ENCODE data around the gene STIM2. TPM values are rescaled to one million over a fixed set of nuclear protein-coding genes. Genes with fewer than 3 reads are reported as not detected.
A peak's percentile ranks its signal among the peaks of the same experiment; 100 is the strongest.
"Not testable (repeated sequence)": the region's sequence is repeated elsewhere in the genome, so short reads cannot be mapped to it uniquely, and the experiment has no call there.

The STIM2 gene
- total RNA-seq: 30.5 TPM

- DNase-seq (ENCODE audit: low spot score) (peak; percentile 98), ATAC-seq (peak; percentile 96)
- intact Hi-C loops (cut with DNase I): no loop called here
Observed at GRCh38 chr4:26860157-26860921, at the start of gene STIM2. STIM2 (plus strand) TSS chr4:26860841.

- intact Hi-C loops (cut with DNase I); ATAC-seq; DNase-seq (ENCODE audit: low spot score): not testable (repeated sequence)
Observed at GRCh38 chr4:26811571-26811970, 49.1 kb upstream of the STIM2 start.

- intact Hi-C loops (cut with DNase I): no loop called here
- DNase-seq (ENCODE audit: low spot score) (no peak), ATAC-seq (no peak)
Observed at GRCh38 chr4:26812049-26812714, 48.5 kb upstream of the STIM2 start.

GRCh38 chr4:26813698-26814097 is 46.9 kb upstream of the STIM2 start:
- intact Hi-C loops (cut with DNase I): no loop called here
- DNase-seq (ENCODE audit: low spot score) (no peak), ATAC-seq (no peak)

GRCh38 chr4:26815199-26815598 is 45.4 kb upstream of the STIM2 start:
- ATAC-seq (no peak), DNase-seq (ENCODE audit: low spot score) (no peak)
- intact Hi-C loops (cut with DNase I): no loop called here

GRCh38 chr4:26815706-26816105 is 44.9 kb upstream of the STIM2 start:
- DNase-seq (ENCODE audit: low spot score) (no peak), ATAC-seq (no peak)
- intact Hi-C loops (cut with DNase I): no loop called here

DNA sequence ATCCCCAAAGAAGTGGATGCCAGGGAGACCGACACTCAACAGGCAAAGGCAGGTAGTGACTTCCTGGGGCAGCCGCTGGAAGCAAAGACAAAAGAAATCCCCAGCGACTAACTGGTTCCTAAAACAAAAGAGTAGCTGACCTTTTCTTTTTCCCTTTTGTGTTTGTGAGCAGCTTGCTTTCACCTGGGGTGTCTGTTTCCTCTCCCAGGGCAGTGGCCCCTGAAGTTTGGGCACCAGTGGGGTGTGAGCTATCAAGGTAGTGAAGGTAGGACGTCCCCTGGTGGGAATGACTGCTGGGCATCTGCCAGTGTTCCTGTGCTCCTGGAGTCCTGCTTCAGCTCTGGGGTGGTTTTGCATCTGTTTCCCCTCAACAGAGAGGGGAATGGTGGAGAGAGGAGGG is 41.6 kb upstream of the STIM2 start:
- intact Hi-C loops (cut with DNase I): no loop called here
- ATAC-seq (no peak), DNase-seq (ENCODE audit: low spot score) (no peak)

DNA sequence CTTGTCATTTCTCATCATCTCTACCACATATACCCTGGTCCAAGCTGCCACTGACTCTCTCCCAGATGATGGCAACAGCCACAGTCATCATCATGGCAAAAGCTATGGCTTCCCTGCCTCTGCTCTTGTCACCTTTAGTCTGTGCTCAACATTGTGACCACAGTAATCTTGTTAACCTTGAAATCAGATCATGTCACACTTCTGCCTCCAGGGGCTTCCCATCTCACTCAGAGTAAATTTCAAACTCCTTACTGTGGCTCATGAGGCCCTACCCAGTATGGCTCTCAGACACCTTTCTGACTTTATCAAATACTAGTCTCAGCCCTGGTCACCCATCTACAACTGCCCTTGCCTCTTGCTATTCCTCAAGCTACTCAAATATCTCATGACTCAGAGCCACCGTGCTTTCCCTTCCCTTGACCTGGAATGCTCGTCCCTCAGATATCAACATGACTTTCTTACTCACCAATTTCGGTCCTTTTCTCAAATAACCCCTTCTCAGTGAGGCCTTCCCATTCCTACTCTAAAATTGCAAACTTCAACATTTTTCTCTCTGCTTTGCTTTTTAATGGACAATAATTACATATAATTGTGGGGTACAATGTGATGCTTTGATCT is 41.1 kb upstream of the STIM2 start:
- no peak for ATAC-seq
- no peak for DNase-seq (ENCODE audit: low spot score)
- intact Hi-C loops (cut with DNase I): loop anchor here (5.0 kb wide), 1 partner anchor 283 kb away; no protein-coding TSS in a partner anchor

GRCh38 chr4:26820346-26820745 is 40.3 kb upstream of the STIM2 start:
- ATAC-seq (no peak), DNase-seq (ENCODE audit: low spot score) (no peak)
- intact Hi-C loops (cut with DNase I): loop anchor here (5.0 kb wide), 1 partner anchor 282 kb away; no protein-coding TSS in a partner anchor

DNA sequence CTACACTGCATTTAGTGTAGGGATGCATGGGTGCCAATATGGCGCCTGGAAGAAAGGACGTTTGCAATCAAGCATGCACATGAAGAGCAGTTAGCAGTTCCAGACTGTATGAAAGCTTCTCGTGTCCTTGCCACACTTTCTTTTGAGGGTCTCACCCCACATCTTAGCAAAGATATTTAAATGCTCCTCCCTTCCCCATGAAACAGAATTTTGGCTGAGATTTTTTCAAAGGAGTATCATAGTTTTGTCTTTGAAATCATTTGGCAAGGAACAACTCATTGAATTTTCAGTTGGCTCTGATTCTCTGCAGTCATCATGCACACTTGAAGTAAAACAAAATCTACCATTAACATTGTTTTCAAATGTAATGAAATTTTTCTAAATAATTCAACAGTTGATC is 39.6 kb upstream of the STIM2 start:
- no peak for ATAC-seq
- intact Hi-C loops (cut with DNase I): loop anchor here (5.0 kb wide), 1 partner anchor 281 kb away; no protein-coding TSS in a partner anchor
- no peak for DNase-seq (ENCODE audit: low spot score)

GRCh38 chr4:26821677-26822503 is 38.8 kb upstream of the STIM2 start:
- intact Hi-C loops (cut with DNase I): loop anchor here (5.0 kb wide), 1 partner anchor 280 kb away; no protein-coding TSS in a partner anchor

GRCh38 chr4:26822546-26822945 is 38.1 kb upstream of the STIM2 start:
- ATAC-seq: no peak
- no peak for DNase-seq (ENCODE audit: low spot score)
- intact Hi-C loops (cut with DNase I): loop anchor here (5.0 kb wide), 1 partner anchor 280 kb away; no protein-coding TSS in a partner anchor

More at GRCh38 chr4:26821677-26822503, 38.8 kb upstream of the STIM2 start:
- ATAC-seq (no peak), DNase-seq (ENCODE audit: low spot score) (no peak)

DNA sequence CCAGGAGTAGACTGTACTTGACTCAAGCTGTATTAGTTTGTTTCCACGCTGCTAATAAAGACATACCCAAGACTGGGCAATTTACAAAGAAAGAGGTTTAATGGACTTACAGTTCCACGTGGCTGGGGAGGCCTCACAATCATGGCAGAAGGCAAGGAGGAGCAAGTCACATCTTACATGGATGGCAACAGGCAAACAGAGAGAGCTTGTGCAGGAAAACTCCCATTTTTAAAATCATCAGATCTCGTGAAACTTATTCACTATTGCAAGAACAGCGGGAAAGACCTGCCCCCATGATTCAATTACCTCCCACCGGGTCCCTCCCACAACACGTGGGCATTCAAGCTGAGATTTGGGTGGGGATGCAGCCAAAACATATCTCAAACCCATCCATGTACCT is 37.7 kb upstream of the STIM2 start:
- not testable (repeated sequence) for ATAC-seq; DNase-seq (ENCODE audit: low spot score)
- intact Hi-C loops (cut with DNase I): loop anchor here (5.0 kb wide), 1 partner anchor 279 kb away; no protein-coding TSS in a partner anchor

GRCh38 chr4:26823583-26823982 is 37.1 kb upstream of the STIM2 start:
- intact Hi-C loops (cut with DNase I): loop anchor here (5.0 kb wide), 1 partner anchor 279 kb away; no protein-coding TSS in a partner anchor
- ATAC-seq (no peak), DNase-seq (ENCODE audit: low spot score) (no peak)

DNA sequence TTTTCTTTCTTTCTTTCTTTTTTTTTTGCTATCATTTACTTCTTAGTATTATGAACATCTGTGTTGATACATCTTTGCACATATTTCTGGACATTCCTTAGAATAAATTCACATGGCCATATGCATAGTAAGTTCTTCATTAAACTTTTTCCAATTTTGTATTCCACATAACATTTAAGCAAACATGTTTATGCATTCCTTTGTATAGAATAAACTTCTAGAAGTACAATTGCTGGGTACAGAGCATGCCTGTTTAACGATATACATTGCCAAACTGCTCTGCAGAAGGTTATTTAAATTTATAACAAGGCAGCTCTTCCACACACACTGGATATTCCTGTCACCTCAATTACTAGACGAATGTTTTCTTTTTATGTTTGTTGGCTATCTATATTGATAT is 36.0 kb upstream of the STIM2 start:
- ATAC-seq (no peak), DNase-seq (ENCODE audit: low spot score) (no peak)
- intact Hi-C loops (cut with DNase I): loop anchor here (5.0 kb wide), 1 partner anchor 278 kb away; no protein-coding TSS in a partner anchor

- peak; percentile 92 for ATAC-seq
- intact Hi-C loops (cut with DNase I): no loop called here
Observed at GRCh38 chr4:26826721-26827120, 33.9 kb upstream of the STIM2 start.

DNA sequence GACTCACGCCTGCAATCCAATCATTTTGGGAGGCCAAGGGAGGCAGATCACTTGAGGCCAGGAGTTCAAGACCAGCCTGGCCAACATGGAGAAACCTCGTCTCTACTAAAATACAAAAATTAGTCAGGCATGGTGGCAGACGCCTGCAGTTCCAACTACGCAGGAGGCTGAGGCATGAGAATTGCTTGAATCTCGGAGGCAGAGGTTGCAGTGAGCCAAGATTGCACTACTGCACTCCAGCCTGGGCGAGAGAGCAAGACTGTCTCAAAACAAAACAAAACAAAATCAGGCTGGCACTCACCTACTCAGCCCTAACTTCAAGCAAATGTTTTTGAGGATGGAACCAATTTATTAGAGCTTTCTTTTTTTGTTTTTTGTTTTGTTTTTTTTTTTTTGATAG is 33.3 kb upstream of the STIM2 start:
- intact Hi-C loops (cut with DNase I); ATAC-seq; DNase-seq (ENCODE audit: low spot score): not testable (repeated sequence)

More at GRCh38 chr4:26826721-26827120, 33.9 kb upstream of the STIM2 start:
- no peak for DNase-seq (ENCODE audit: low spot score)

- DNase-seq (ENCODE audit: low spot score) (no peak), ATAC-seq (no peak)
- intact Hi-C loops (cut with DNase I): no loop called here
Observed at GRCh38 chr4:26827798-26828197, 32.8 kb upstream of the STIM2 start.

DNA sequence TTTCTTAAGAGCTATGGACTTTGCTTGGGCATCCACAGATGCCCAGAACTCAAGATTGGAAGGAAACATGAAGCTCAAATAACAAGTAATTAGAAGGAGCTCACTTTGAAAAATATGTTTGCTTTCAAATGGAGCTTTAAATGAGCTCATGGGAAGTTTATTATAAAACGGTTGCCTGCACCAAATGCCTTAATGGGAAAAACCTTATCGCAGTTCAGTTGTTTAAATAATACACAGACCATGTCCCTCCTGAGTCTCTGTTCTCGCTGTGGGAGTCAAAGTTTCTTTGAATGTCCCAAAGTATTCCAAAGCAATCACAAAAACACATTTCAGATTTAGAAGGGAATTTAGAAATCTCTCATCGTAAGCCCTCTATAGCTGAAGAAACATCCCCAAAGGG is 31.6 kb upstream of the STIM2 start:
- ATAC-seq (no peak), DNase-seq (ENCODE audit: low spot score) (no peak)
- intact Hi-C loops (cut with DNase I): no loop called here
